GM18511 (cell line): Measurements from ENCODE around the gene NIPAL4.
A peak's percentile ranks its signal among the peaks of the same experiment; 100 is the strongest.

ENCODE experiments used
- ATAC-seq: cut with Tn5 transposase; IDR thresholded peaks from one replicate; pipeline ENCODE4 v1.9.1; 2021; ENCODE audit warnings: mild to moderate bottlenecking, moderate library complexity; ENCODE audit not compliant: unreplicated experiment

Gene NIPAL4

DNA sequence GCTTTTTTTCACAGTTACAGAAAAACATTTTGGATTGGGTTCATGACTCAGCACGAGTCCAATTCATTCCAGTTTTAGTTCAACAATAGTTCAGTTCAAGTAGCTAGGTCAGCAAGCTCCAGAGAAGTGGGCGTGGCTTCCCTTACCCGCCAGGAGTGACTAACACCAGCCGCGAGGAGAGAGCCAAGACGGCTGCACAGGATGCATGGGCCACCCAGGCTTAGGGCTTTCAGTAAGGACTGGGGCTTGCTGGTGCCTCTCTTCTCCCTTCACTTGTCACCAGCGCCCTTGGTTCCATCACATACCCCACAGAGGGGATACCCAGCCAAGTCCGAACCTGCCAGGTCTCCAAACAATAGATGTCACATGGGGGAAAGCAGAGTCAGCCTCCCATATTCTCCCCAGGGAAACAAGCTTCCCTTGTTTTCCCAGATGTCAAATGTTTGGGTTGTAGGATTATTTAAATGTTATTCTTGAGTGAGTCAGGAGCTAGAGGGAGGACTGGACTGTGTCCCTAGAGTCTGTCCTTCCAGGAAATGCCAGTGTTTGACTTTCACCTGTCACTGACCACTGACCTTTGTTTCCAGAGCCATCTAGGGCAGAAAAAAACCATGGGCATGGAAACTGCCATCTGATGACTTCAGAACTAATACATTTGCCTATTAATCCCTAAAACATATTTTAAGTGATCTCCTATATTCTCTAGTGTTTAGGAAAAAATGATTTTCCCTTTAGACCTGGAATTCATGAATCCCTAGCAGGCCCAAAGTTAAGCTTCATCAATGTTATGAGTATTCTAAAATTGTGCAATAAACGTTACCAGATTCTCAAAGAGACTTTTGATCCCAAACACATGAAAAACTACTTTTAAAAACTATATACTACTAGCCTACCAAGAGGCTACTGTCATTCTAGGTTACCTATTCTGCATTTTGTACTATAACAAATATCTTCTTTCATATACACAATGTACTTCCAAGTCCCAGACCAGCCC lies 51.9 kb downstream of the NIPAL4 start:
- ATAC-seq: no peak

DNA sequence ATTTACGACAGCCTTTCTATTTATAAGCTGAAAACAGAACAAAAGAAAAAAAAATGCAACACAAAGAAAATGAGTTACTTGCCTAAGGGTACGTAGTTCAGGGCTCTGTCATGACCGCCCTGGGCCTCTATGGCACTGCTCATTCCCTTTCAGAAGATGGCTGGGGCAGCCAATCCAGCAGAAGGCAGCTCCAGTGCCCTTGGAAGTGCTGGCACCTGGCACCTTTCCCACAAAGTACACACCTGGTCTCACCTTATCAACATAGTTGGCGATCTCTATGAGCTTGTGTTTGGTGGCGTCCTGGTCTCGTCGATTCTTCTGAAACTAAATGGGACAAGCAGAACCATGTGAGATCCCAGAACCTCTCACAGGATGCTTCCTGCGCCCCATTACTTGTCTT lies 53.2 kb downstream of the NIPAL4 start:
- no peak for ATAC-seq

DNA sequence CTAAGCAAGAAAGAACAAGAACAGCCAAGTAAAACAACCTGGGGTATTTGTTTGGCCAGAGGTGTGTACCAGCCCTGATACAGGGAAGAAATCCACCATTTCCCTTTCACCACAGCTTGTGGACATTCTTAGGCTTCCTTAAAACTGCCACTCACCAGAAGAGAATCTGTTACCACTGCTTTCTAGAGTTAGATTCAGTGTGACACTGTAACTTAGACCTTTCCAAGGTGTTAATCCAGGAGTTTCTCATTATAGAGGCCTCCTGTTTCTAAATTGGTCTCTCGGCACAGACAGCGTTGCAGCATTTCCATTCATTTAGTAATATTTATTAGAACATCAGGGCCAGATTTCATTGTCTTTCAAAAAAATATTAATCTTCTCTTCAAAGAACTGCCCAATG lies 55.0 kb downstream of the NIPAL4 start:
- ATAC-seq: no peak

DNA sequence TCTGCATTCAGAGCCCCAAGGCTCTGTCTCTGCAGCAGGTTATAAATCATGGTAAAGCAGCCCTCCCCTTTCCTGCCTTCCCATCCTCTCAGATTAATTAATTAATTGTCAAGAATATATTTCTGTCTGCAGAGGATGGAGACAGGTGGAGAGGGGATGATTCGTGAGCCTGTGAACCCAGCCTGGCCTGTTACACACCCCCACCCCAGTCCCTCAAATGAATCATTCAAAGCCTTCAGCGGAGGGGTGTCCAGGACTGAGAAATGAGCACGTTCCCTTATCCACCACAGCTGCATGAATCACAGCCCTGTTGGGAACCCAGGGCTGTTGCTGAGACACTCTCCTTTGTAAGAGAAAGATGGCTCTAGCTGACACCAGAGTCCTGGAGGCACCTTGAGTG lies 56.0 kb downstream of the NIPAL4 start:
- ATAC-seq: no peak

DNA sequence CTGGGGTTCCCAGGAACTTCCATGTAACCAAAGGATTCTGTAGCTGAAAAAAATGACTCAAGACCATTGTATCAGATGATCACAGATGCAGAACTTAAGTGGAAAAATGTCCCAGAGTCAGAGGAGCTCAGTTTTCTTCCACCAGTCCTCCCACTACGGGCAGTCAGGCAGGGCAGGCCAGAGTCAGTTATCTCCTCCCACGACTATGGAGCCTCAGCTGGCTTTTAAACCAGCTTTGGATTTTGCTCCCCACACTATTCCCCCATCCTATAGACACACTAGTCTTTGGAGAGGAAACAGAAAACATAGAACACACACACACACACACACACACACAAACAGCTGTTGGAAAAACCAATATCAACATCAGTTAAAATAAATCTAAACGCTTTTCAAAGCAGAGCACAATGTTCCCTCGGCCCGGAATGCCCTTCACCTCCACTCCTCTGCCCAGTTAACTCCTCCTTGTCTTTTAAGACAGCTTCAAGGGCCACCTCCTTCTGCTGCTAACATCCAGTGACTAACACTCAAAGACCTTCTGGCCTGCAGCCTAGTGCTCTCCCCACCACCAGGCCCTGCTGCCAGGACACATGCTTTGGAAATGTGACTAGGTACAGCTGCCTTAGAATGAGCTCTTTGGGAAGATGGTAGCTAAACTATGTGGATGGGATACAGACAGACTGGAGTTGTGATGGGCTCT lies 56.8 kb downstream of the NIPAL4 start:
- ATAC-seq: no peak

DNA sequence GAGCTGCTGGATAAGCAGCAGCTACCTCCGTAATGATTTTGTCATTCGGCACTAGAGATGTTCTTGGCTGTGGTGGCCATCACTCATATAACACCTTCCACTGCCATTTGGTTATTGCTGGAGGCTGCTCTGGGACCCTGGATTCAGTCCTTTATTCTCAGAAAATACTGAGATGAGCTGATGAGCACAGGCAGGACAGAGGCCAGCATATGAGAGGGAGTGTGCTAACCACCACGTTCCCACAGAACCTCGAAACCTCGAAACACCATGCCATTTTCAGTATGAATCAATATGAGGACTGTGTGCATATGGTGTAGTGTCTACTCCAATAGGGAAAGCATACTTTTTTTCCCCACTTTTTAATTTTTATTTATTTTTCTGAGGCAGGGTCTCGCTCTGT lies 59.0 kb downstream of the NIPAL4 start:
- peak; percentile 88 for ATAC-seq

DNA sequence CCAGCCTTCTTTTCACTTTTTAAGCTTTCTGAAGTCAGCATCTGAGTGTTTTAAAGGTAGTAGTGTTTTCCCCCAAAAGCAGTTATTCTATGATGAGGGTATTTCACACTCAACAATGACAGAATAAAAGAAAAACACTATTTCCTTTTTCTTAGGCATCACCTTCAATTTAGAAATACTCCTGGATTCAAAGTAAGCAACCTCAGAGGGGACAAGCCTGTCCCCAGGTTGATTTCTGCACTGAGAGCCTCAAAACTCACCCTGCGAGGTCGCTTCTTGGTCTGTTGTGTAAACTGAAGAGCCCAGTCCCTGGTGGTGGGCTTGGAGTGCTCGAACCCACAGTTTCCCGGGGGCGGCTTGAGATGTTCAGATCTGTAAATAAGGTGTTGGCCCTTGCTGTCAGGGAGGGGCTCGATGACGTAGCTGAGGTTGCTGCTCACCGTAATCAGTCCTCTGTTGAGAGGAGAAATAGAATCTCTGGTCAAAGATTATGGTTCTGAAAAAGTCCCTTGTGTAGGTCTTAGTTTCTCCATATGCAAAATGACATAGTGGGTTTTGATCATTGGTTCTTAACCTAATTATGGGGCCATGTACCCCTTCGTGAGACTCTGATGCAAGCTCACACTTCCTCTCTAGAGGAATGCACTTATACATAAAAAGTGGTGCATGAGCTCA lies 59.7 kb downstream of the NIPAL4 start:
- peak; percentile 57 for ATAC-seq

DNA sequence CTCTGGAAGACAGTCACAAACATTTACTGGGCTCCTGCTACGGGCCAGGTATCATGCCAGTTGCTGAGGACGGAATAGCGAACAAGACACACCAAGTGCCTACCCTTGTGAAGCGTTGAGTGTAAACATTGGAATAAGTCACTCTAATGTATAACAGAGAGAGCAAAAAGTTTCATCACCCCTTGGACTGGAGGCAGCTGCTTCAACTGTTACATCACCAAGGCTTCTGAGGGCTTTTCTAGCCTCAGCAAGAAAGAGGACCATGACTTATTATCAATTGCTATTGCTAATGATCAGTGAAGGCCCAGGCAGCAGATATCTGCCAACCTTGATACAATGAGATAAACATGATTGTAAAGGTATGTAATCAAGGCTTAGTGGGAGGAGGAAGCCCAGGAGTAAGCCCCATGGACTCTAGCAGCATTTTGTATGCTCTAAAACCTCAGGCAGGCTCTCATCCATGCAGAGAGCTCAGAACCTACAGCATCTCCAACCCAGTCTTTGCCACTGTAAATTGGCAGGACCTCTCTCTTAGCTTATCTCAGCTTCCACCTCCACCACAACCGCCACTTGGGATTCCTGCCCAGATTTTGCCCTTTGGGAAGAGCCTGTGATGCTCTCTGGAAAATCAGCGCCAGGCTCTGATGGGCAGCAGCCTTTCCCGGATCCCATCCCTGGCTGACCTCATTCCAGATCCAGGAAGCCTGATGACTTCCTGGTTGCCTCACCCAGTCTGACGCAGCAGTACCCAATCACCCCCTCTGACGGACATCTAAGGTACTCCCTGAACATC lies 61.1 kb downstream of the NIPAL4 start:
- no peak for ATAC-seq

DNA sequence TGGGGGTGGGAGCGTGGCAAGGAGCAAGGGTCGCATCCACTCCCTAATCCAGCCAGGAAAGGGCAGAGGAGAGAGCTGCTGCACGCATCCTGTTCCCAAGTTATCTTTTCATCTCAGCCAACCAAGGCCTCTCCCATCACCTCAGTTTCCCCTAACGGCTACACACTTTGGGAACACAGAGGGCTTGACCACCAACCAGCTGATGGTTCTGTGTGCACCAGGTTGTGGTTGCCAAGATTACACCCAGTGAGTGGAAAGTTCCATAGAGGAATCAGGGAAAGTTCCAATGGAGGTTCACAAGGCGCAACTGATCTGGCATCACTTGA lies 61.7 kb downstream of the NIPAL4 start:
- no peak for ATAC-seq

DNA sequence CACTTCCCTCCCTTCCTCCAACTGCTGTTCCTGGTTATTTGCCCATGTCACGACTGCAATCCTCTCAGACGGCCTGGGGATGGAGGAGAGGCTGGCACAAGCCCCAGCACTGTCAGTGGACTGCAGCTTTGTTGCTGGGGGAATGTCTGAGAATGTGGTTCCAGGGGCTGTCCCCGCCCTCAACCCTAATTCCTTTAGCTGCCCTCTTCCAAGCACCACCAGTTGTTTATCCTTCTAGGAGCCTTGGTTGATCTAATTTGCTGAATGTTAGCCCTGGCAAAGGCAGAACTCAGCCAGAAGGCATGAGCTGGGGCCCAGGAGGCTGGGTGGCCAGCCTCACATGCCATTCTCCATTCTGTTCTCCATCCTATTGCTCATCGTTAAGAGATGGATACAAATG lies 64.0 kb downstream of the NIPAL4 start:
- no peak for ATAC-seq
